CD14-positive monocyte (primary cell): ENCODE data around the gene MTUS2. TPM values are rescaled to one million over a fixed set of nuclear protein-coding genes. Genes with fewer than 3 reads are reported as not detected.

Source experiments
- DNase-seq, 3 donors: peaks; one replicate each; pipeline ENCODE4 v3.0.0-alpha.2; 2011 to 2022
- H2AFZ ChIP-seq: 2 replicates; pipeline ENCODE4 v1.6.0; 2012; ENCODE audit warnings: mild to moderate bottlenecking, low read depth, low read length, inconsistent platforms; ENCODE audit not compliant: insufficient read depth, poor library complexity, severe bottlenecking
- H3K27ac ChIP-seq, 2 donors: 1 replicate in 1 of 2; 2 replicates in 1 of 2; pipeline ENCODE4 v1.5.1; 2012 to 2013; ENCODE audit warnings: low read length in 2 of 2, control low read depth in 1 of 2, inconsistent platforms in 1 of 2, low read depth in 1 of 2, mild to moderate bottlenecking in 1 of 2
- H3K27me3 ChIP-seq, 2 donors: one replicate each; pipeline versions ENCODE4 v1.6.0 to v1.6.1; 2011 to 2013; ENCODE audit warnings: low read length in 2 of 2; ENCODE audit not compliant: control insufficient read depth in 2 of 2, insufficient read depth in 2 of 2
- H3K36me3 ChIP-seq, 2 donors: replicated peaks in 1 of 2; 1 replicate in 1 of 2; 2 replicates in 1 of 2; pipeline versions ENCODE4 v1.5.1 to v1.6.1; 2012 to 2013; ENCODE audit warnings: low read length in 2 of 2, control low read depth in 1 of 2, inconsistent platforms in 1 of 2, mild to moderate bottlenecking in 1 of 2; ENCODE audit not compliant: insufficient read depth in 2 of 2, control insufficient read depth in 1 of 2
- H3K4me1 ChIP-seq, 2 donors: 1 replicate in 1 of 2; 2 replicates in 1 of 2; pipeline versions ENCODE4 v1.5.1 to v1.6.1; 2012 to 2013; ENCODE audit warnings: low read length in 2 of 2, control low read depth in 1 of 2, inconsistent platforms in 1 of 2, mild to moderate bottlenecking in 1 of 2, moderate library complexity in 1 of 2; ENCODE audit not compliant: insufficient read depth in 2 of 2, control insufficient read depth in 1 of 2
- H3K4me2 ChIP-seq: replicated peaks from 2 replicates; pipeline ENCODE3; 2012; ENCODE audit warnings: low read length, moderate library complexity, mild to moderate bottlenecking; ENCODE audit not compliant: poor library complexity, severe bottlenecking; ENCODE audit errors: extremely low read depth
- H3K4me3 ChIP-seq, 3 experiments: fragments of 200-600 bp in 1 of 3; sonication (generic) in 1 of 3; replicated peaks in 1 of 3; 1 replicate in 2 of 3; 2 replicates in 1 of 3; pipeline ENCODE4 v1.5.1; 2011 to 2013; ENCODE audit warnings: low read length in 3 of 3, mild to moderate bottlenecking in 3 of 3, control low read depth in 2 of 3, low read depth in 2 of 3, inconsistent platforms in 1 of 3, moderate library complexity in 1 of 3
- H3K79me2 ChIP-seq: 2 replicates; pipeline ENCODE4 v1.6.0; 2012; ENCODE audit warnings: mild to moderate bottlenecking, control low read depth, inconsistent platforms, low read length, moderate library complexity; ENCODE audit not compliant: insufficient read depth
- H3K9ac ChIP-seq: 2 replicates; pipeline ENCODE4 v1.6.0; 2017; ENCODE audit warnings: low read length, mild to moderate bottlenecking; ENCODE audit not compliant: insufficient read depth, poor library complexity, severe bottlenecking
- H3K9me3 ChIP-seq, 2 donors: replicated peaks in 1 of 2; 1 replicate in 1 of 2; 2 replicates in 1 of 2; pipeline versions ENCODE4 v1.5.1 to v1.6.1; 2012 to 2013; ENCODE audit warnings: low read length in 2 of 2, control low read depth in 1 of 2; ENCODE audit not compliant: control insufficient read depth in 1 of 2, insufficient read depth in 1 of 2
- H4K20me1 ChIP-seq: 2 replicates; pipeline ENCODE4 v1.6.0; 2012; ENCODE audit warnings: mild to moderate bottlenecking, low read length, control low read depth, moderate library complexity; ENCODE audit not compliant: insufficient read depth
- H3K27ac Mint-ChIP-seq, 7 donors: one replicate each; pipeline ENCODE4 v1.8.0; 2020; ENCODE audit warnings: mild to moderate bottlenecking in 7 of 7, mixed read lengths in 7 of 7, moderate library complexity in 6 of 7, inconsistent platforms in 2 of 7
- H3K27me3 Mint-ChIP-seq, 3 donors: one replicate each; pipeline ENCODE4 v1.8.0; 2021 to 2022; ENCODE audit warnings: low read depth in 3 of 3, mild to moderate bottlenecking in 3 of 3, mixed read lengths in 3 of 3, moderate library complexity in 3 of 3, inconsistent platforms in 1 of 3
- H3K36me3 Mint-ChIP-seq, 2 donors: one replicate each; pipeline ENCODE4 v1.8.0; 2020; ENCODE audit warnings: mixed read lengths in 2 of 2, inconsistent platforms in 1 of 2, mild to moderate bottlenecking in 1 of 2
- H3K4me1 Mint-ChIP-seq: one replicate; pipeline ENCODE4 v1.8.0; 2020; ENCODE audit warnings: mild to moderate bottlenecking, mixed read lengths
- H3K4me3 Mint-ChIP-seq, 2 donors: one replicate each; pipeline ENCODE4 v1.8.0; 2020; ENCODE audit warnings: mild to moderate bottlenecking in 2 of 2, mixed read lengths in 2 of 2, moderate library complexity in 1 of 2
- H3K9me3 Mint-ChIP-seq, 7 donors: one replicate each; pipeline ENCODE4 v1.8.0; 2020 to 2022; ENCODE audit warnings: mixed read lengths in 7 of 7, mild to moderate bottlenecking in 6 of 7, moderate library complexity in 6 of 7, inconsistent platforms in 2 of 7
- WGBS: methylation state at CpG from one replicate; pipeline ENCODE4 v1.1.5; 2013; ENCODE audit warnings: missing lambda C conversion rate; ENCODE audit not compliant: insufficient coverage; 5-methylcytosine and 5-hydroxymethylcytosine counted together
- intact Hi-C, 2 donors: fragments of 100-400 bp; cut with micrococcal nuclease; formaldehyde crosslinking; loops; one replicate each; pipeline versions ENCODE4 v1.15.0 to v1.15.1; 2023
- polyA plus RNA-seq, 3 donors: library from polyadenylated mRNA; depleted of rRNA in 1 of 3; unstranded in 2 of 3; stranded (reverse) in 1 of 3; fragments of 300-500 nt in 2 of 3; fragments of >200 nt in 1 of 3; fragmentation: Illumina TruSeq in 2 of 3; gene quantifications; 1 replicate in 2 of 3; 2 replicates in 1 of 3; pipeline ENCODE4 v1.2.3, GENCODE V29; 2012 to 2021
- TF ChIP-seq, protein P1 (sequence below): fragments of 200-600 bp; IDR thresholded peaks from one replicate; pipeline ENCODE4 v1.8.0; 2022; ENCODE audit warnings: antibody characterized with exemption, mild to moderate bottlenecking

MTUS2 gene
- polyA plus RNA-seq, 3 donors, result 0.04 TPM; not detected in 2

GRCh38 chr13:29136341-29136740 is 316.2 kb downstream of the MTUS2 start:
- Mint-ChIP-seq H3K4me3 (no peak overlapping the region), H3K36me3 (no peaks in the 10 kb centered on the region), H3K27me3 (peaks cover 0 to 3% (median 2%) of the 10 kb centered on the region in 3 donors), H3K27ac (no peak overlapping the region), H3K9me3 (peaks cover 5 to 17% (median 12%) of the 10 kb centered on the region in 7 donors), H3K4me1 (peaks cover 5% of the 10 kb centered on the region)
- Histone ChIP-seq H3K9me3 (peaks cover 3 to 7% of the 10 kb centered on the region in 2 donors), H3K36me3 (no peaks in the 10 kb centered on the region), H3K4me1 (peaks cover 0 to 4% of the 10 kb centered on the region in 2 donors), H4K20me1 (no peaks in the 10 kb centered on the region), H3K27me3 (no peaks in the 10 kb centered on the region), H2AFZ (no peak overlapping the region), H3K27ac (no peak overlapping the region), H3K4me2 (no peak overlapping the region), H3K79me2 (no peaks in the 10 kb centered on the region), H3K9ac (no peak overlapping the region), H3K4me3 (no peak overlapping the region)
- TF ChIP-seq, protein P1, sequence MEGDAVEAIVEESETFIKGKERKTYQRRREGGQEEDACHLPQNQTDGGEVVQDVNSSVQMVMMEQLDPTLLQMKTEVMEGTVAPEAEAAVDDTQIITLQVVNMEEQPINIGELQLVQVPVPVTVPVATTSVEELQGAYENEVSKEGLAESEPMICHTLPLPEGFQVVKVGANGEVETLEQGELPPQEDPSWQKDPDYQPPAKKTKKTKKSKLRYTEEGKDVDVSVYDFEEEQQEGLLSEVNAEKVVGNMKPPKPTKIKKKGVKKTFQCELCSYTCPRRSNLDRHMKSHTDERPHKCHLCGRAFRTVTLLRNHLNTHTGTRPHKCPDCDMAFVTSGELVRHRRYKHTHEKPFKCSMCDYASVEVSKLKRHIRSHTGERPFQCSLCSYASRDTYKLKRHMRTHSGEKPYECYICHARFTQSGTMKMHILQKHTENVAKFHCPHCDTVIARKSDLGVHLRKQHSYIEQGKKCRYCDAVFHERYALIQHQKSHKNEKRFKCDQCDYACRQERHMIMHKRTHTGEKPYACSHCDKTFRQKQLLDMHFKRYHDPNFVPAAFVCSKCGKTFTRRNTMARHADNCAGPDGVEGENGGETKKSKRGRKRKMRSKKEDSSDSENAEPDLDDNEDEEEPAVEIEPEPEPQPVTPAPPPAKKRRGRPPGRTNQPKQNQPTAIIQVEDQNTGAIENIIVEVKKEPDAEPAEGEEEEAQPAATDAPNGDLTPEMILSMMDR, result no peak
- intact Hi-C loops, result no loop called here
- 100% methylated on average over 1 of the region's 2 CpGs for WGBS
- DNase-seq, result no peak

GRCh38 chr13:29137016-29137415 is 316.9 kb downstream of the MTUS2 start:
- no peaks in the 10 kb centered on the region for H4K20me1 ChIP-seq
- Mint-ChIP-seq H3K4me1 (peaks cover 5% of the 10 kb centered on the region), H3K36me3 (no peaks in the 10 kb centered on the region), H3K27ac (no peak overlapping the region), H3K4me3 (no peak overlapping the region), H3K27me3 (peaks cover 0 to 3% (median 2%) of the 10 kb centered on the region in 3 donors), H3K9me3 (peaks cover 5 to 17% (median 13%) of the 10 kb centered on the region in 7 donors)
- WGBS, result no CpG with 5 or more reads among the region's 1 CpG
- no peak overlapping the region for H3K4me2 ChIP-seq
- H2AFZ ChIP-seq, result no peak overlapping the region
- H3K27me3 ChIP-seq, result no peaks in the 10 kb centered on the region
- no peak overlapping the region for H3K27ac ChIP-seq
- H3K4me1 ChIP-seq, result peaks cover 0 to 4% of the 10 kb centered on the region in 2 donors
- H3K9me3 ChIP-seq, result peaks cover 3 to 7% of the 10 kb centered on the region in 2 donors
- no peaks in the 10 kb centered on the region for H3K36me3 ChIP-seq
- no peak for DNase-seq
- no peak overlapping the region for H3K9ac ChIP-seq
- TF ChIP-seq, protein P1, result no peak
- H3K4me3 ChIP-seq, result no peak overlapping the region
- no peaks in the 10 kb centered on the region for H3K79me2 ChIP-seq
- intact Hi-C loops, result no loop called here
